ENCODE results near the gene SF3B5. TPM values are rescaled to one million over a fixed set of nuclear protein-coding genes. Genes with fewer than 3 reads are reported as not detected.

Gene SF3B5
- total RNA-seq, 1 experiment from 2014 or later: 139 TPM

DNA sequence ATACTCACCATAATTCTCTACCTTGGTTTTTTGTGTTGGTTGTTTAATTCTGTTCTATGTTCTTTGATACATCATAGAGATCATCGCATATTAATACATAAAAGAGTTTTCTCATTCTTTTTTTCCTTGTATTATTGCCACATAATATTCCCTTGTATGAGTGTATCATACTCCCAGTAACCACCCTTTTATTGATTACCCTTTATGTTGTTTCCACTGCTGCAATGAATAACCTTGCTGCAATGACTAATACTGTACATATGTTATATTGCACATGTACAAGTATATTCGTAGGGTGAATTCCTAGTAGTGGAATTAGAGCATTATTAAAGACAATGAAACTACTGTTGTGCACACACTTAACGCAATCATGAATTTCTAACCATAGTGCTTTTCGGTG lies 9.1 kb upstream of the SF3B5 start:
- DNase-seq (no peak), ATAC-seq (peak; percentile 49)
- no peaks in the 10 kb centered on the region for H3K79me2 ChIP-seq (ENCODE audit: low read length)
- no TSS peak for BruUV-seq (replicated peaks)
- H3K4me1 ChIP-seq (ENCODE audit: insufficient read depth, low read length): no peaks in the 10 kb centered on the region
- no peak overlapping the region for H2AFZ ChIP-seq (ENCODE audit: low read length)
- no peaks in the 10 kb centered on the region for H4K20me1 ChIP-seq (ENCODE audit: low read length)
- no peaks in the 10 kb centered on the region for H3F3A ChIP-seq (ENCODE audit: low read length, unreplicated experiment)
- CTCF ChIA-PET: interaction anchor here (0.6 to 1.0 kb wide), 2 partner anchors 182 to 378 kb away, joined by 3 to 17 read pairs; no protein-coding TSS in a partner anchor
- H3K36me3 ChIP-seq (ENCODE audit: low read depth, low read length): no peaks in the 10 kb centered on the region
- no peak overlapping the region for H3K4me2 ChIP-seq (ENCODE audit: low read length)
- no peak overlapping the region for H3K4me3 ChIP-seq (ENCODE audit: low read length)
- TF ChIP-seq EZH2phosphoT487 (IDR thresholded peaks at IDR 0.05; ENCODE audit: borderline replicate concordance, low read length) (no peak), CTCF (conservative IDR thresholded peaks at IDR 0.05; ENCODE audit: low read depth, low read length) (no peak), EZH2 (IDR thresholded peaks at IDR 0.05; ENCODE audit: low read length, unreplicated experiment) (no peak)
- H3K9ac ChIP-seq (ENCODE audit: low read length): no peak overlapping the region
- no peaks in the 10 kb centered on the region for H3K9me2 ChIP-seq (replicated peaks; ENCODE audit: low read length)
- no peaks in the 10 kb centered on the region for H3K27me3 ChIP-seq (ENCODE audit: low read length)
- POLR2A ChIA-PET (ENCODE audit: unreplicated experiment): no interaction called here
- intact Hi-C loops (cut with micrococcal nuclease): loop anchor here (2.0 kb wide), 1 partner anchor 378 kb away; no protein-coding TSS in a partner anchor
- no peaks in the 10 kb centered on the region for H3K9me3 ChIP-seq (ENCODE audit: low read length)
- H3K27ac ChIP-seq (ENCODE audit: low read length): no peak overlapping the region

- no peak overlapping the region for H3K27ac ChIP-seq (ENCODE audit: low read length)
- H3K9ac ChIP-seq (ENCODE audit: low read length): no peak overlapping the region
- POLR2A ChIA-PET (ENCODE audit: unreplicated experiment): no interaction called here
- no peak for TF ChIP-seq EZH2 (IDR thresholded peaks at IDR 0.05; ENCODE audit: low read length, unreplicated experiment)
- no peak for TF ChIP-seq CTCF (conservative IDR thresholded peaks at IDR 0.05; ENCODE audit: low read depth, low read length)
- no peak for TF ChIP-seq EZH2phosphoT487 (IDR thresholded peaks at IDR 0.05; ENCODE audit: borderline replicate concordance, low read length)
- ATAC-seq: no peak
- no peak for DNase-seq
- H3K36me3 ChIP-seq (ENCODE audit: low read depth, low read length): no peaks in the 10 kb centered on the region
- intact Hi-C loops (cut with micrococcal nuclease): no loop called here
- H3K9me2 ChIP-seq (replicated peaks; ENCODE audit: low read length): no peaks in the 10 kb centered on the region
- H3K79me2 ChIP-seq (ENCODE audit: low read length): no peaks in the 10 kb centered on the region
- CTCF ChIA-PET: no interaction called here
- no peaks in the 10 kb centered on the region for H3K27me3 ChIP-seq (ENCODE audit: low read length)
- H3K4me3 ChIP-seq (ENCODE audit: low read length): no peak overlapping the region
- no peaks in the 10 kb centered on the region for H3K9me3 ChIP-seq (ENCODE audit: low read length)
- BruUV-seq (replicated peaks): no TSS peak
- no peaks in the 10 kb centered on the region for H3K4me1 ChIP-seq (ENCODE audit: insufficient read depth, low read length)
- no peak overlapping the region for H2AFZ ChIP-seq (ENCODE audit: low read length)
- H4K20me1 ChIP-seq (ENCODE audit: low read length): no peaks in the 10 kb centered on the region
- no peak overlapping the region for H3K4me2 ChIP-seq (ENCODE audit: low read length)
- H3F3A ChIP-seq (ENCODE audit: low read length, unreplicated experiment): no peaks in the 10 kb centered on the region
Measured at GRCh38 chr6:144103026-144103563, 7.7 kb upstream of the SF3B5 start.

DNA sequence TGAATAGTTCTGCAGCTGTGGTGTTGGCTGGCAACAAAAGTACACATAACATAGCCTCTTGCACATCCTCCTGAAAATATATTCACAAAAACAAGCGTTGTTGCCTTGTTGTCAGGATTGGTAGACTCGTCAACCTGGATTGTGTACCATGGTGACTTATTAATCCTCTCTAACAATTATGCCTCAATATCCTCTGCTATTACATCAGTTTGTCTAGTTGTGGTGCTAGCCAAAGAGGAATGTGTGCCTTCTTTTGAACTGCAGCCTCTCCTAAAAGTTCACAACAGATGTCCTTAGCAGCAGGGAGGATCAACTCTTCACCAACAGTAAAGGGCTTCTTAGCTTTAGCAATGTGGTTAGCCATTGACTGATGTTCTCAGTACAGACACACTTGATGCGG lies 3.6 kb upstream of the SF3B5 start:
- CTCF ChIA-PET: no interaction called here
- Histone ChIP-seq H3K9me3 (ENCODE audit: low read length) (no peaks in the 10 kb centered on the region), H3K27ac (ENCODE audit: low read length) (no peak overlapping the region), H3K4me3 (ENCODE audit: low read length) (no peak overlapping the region), H3F3A (ENCODE audit: low read length, unreplicated experiment) (no peaks in the 10 kb centered on the region), H3K36me3 (ENCODE audit: low read depth, low read length) (no peaks in the 10 kb centered on the region), H3K9me2 (replicated peaks; ENCODE audit: low read length) (no peaks in the 10 kb centered on the region), H3K79me2 (ENCODE audit: low read length) (peaks cover 14% of the 10 kb centered on the region), H3K4me2 (ENCODE audit: low read length) (no peak overlapping the region), H4K20me1 (ENCODE audit: low read length) (no peaks in the 10 kb centered on the region), H3K4me1 (ENCODE audit: insufficient read depth, low read length) (peaks cover 4% of the 10 kb centered on the region; the same call in 1 of the 2 replicates), H3K27me3 (ENCODE audit: low read length) (no peaks in the 10 kb centered on the region), H2AFZ (ENCODE audit: low read length) (no peak overlapping the region), H3K9ac (ENCODE audit: low read length) (no peak overlapping the region)
- BruUV-seq (replicated peaks): no TSS peak
- POLR2A ChIA-PET (ENCODE audit: unreplicated experiment): no interaction called here
- intact Hi-C loops (cut with micrococcal nuclease): no loop called here
- TF ChIP-seq EZH2 (IDR thresholded peaks at IDR 0.05; ENCODE audit: low read length, unreplicated experiment): no peak
- TF ChIP-seq EZH2phosphoT487 (IDR thresholded peaks at IDR 0.05; ENCODE audit: borderline replicate concordance, low read length): no peak
- no peak for TF ChIP-seq CTCF (conservative IDR thresholded peaks at IDR 0.05; ENCODE audit: low read depth, low read length)
- no peak for ATAC-seq
- no peak for DNase-seq

Measured in PC-3 (cell line).